Heart left ventricle (tissue), 13 donors: ENCODE measurements around the gene DHX30.

Source experiments
- POLR2A ChIP-seq, 2 donors: fragments of 450-650 bp; IDR thresholded peaks; one replicate each; pipeline ENCODE4 v1.6.1; 2017; ENCODE audit warnings: antibody characterized with exemption in 2 of 2, mild to moderate bottlenecking in 2 of 2, moderate library complexity in 2 of 2
- TF ChIP-seq, protein P1 (sequence below), 12 donors: fragments of 200-600 bp; sonication (generic) in 4 of 12; IDR thresholded peaks; one replicate each; pipeline versions ENCODE4 v1.5.0 to v1.8.0; 2018 to 2022; ENCODE audit warnings: antibody characterized with exemption in 12 of 12, mild to moderate bottlenecking in 5 of 12
- donor health status: ischemic (EF 13 %, LVEDD 7.1; RV severe dilation, severe dysfunction).
- donor health status: DM: no; HTN: yes; CAD: no.
- donor health status: DM: no; HTN: no; CAD: no.
- donor health status: ischemic (EF 25% LVEDD 6.9; RV normal size, moderate dysfunction).
- donor health status: ischemic (EF 25% LVEDD 5.7; RV mildly dilated, moderate dysfunction).
- donor health status: ischemic (EF 35%, LVEDD 5.7; RV mildly dilated, moderate dysfunction).
- donor health status: nonischemic (EF 11% LVEDD 7.7; RV severe dilation, severe dysfunction).
- donor health status: DM: yes; HTN: yes; CAD: no.
- donor health status: PGD.
- donor health status: ischemic (EF 29% LVEDD 5.4; RV normal size, mild dysfunction).
- donor health status: nonischemic (EF 23%, LVEDD 6.1; RV moderate dilation, normal function).

DNA sequence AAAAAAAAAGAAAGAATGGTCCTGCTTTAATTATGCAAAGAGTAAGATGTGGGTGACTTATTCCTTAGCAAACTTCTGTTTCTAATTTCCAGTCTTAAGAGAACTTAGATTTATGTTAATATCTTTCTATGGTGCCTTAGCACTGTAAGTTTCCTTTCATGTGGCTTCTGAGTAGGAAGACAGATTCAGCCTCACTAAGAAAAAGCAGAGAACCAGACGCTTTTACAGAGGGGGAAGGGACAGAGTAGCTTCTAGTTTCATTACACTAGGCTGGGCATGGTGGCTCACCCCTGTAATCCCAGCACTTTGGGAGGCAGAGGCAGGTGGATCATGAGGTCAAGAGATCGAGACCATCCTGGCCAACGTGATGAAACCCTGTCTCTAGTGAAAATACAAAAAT lies 95.0 kb downstream of the DHX30 start:
- TF ChIP-seq, protein P1, sequence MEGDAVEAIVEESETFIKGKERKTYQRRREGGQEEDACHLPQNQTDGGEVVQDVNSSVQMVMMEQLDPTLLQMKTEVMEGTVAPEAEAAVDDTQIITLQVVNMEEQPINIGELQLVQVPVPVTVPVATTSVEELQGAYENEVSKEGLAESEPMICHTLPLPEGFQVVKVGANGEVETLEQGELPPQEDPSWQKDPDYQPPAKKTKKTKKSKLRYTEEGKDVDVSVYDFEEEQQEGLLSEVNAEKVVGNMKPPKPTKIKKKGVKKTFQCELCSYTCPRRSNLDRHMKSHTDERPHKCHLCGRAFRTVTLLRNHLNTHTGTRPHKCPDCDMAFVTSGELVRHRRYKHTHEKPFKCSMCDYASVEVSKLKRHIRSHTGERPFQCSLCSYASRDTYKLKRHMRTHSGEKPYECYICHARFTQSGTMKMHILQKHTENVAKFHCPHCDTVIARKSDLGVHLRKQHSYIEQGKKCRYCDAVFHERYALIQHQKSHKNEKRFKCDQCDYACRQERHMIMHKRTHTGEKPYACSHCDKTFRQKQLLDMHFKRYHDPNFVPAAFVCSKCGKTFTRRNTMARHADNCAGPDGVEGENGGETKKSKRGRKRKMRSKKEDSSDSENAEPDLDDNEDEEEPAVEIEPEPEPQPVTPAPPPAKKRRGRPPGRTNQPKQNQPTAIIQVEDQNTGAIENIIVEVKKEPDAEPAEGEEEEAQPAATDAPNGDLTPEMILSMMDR (IDR thresholded peaks at IDR 0.05) = no peak
- no peak for TF ChIP-seq POLR2A (IDR thresholded peaks at IDR 0.05)
